LHCN-M2 (cell line): Measurements from ENCODE around the gene RBBP5. TPM values are rescaled to one million over a fixed set of nuclear protein-coding genes. Genes with fewer than 3 reads are reported as not detected.

ENCODE experiments used
- DNase-seq: peaks from one replicate; pipeline ENCODE4 v3.0.0-alpha.2; 2012; ENCODE audit warnings: low read depth
- total RNA-seq: library from RNA; depleted of rRNA; stranded (reverse); fragments of >200 nt; gene quantifications from 2 replicates; pipeline ENCODE4 v1.2.3, GENCODE V29; 2014

The RBBP5 gene
- total RNA-seq, 1 experiment from 2014 or later: 18.0 TPM

GRCh38 chr1:205074513-205074912, 47.3 kb downstream of the RBBP5 start:
- DNase-seq: no peak

- no peak for DNase-seq
These were observed 47.7 kb downstream of the RBBP5 start for GRCh38 chr1:205074084-205074483.

- no peak for DNase-seq
These were observed 48.3 kb downstream of the RBBP5 start for GRCh38 chr1:205073511-205073910.

GRCh38 chr1:205072881-205073280, 48.9 kb downstream of the RBBP5 start:
- DNase-seq: no peak

GRCh38 chr1:205072286-205072685, 49.5 kb downstream of the RBBP5 start:
- DNase-seq: no peak

GRCh38 chr1:205071801-205072200, 50.0 kb downstream of the RBBP5 start:
- DNase-seq: no peak

GRCh38 chr1:205071028-205071409, 50.8 kb downstream of the RBBP5 start:
- DNase-seq: no peak

GRCh38 chr1:205069371-205070125, 52.2 kb downstream of the RBBP5 start:
- no peak for DNase-seq

- DNase-seq: no peak
These were observed 53.2 kb downstream of the RBBP5 start for GRCh38 chr1:205068457-205069040.

- no peak for DNase-seq
These were observed 53.8 kb downstream of the RBBP5 start for GRCh38 chr1:205068001-205068400.

GRCh38 chr1:205067031-205067430, 54.7 kb downstream of the RBBP5 start:
- no peak for DNase-seq

- DNase-seq: no peak
These were observed 55.5 kb downstream of the RBBP5 start for GRCh38 chr1:205066141-205066818.

GRCh38 chr1:205065666-205066065, 56.1 kb downstream of the RBBP5 start:
- DNase-seq: no peak

- no peak for DNase-seq
These were observed 56.9 kb downstream of the RBBP5 start for GRCh38 chr1:205064741-205065316.

GRCh38 chr1:205064301-205064700, 57.5 kb downstream of the RBBP5 start:
- DNase-seq: no peak

- DNase-seq: no peak
These were observed 58.9 kb downstream of the RBBP5 start for GRCh38 chr1:205062895-205063294.

- no peak for DNase-seq
These were observed 59.5 kb downstream of the RBBP5 start for GRCh38 chr1:205062319-205062718.

GRCh38 chr1:205061665-205062069, 60.1 kb downstream of the RBBP5 start:
- DNase-seq: peak; percentile 42

- no peak for DNase-seq
These were observed 60.6 kb downstream of the RBBP5 start for GRCh38 chr1:205061227-205061626.

GRCh38 chr1:205060746-205061145, 61.0 kb downstream of the RBBP5 start:
- no peak for DNase-seq

- DNase-seq: no peak
These were observed 62.1 kb downstream of the RBBP5 start for GRCh38 chr1:205059660-205060059.

GRCh38 chr1:205058853-205059252, 62.9 kb downstream of the RBBP5 start:
- no peak for DNase-seq
